Left cardiac atrium (tissue), 4 donors: ENCODE results near the gene CACNA2D2. TPM values are rescaled to one million over a fixed set of nuclear protein-coding genes. Genes with fewer than 3 reads are reported as not detected.

ENCODE experiments used
- ATAC-seq, 2 donors: fragments of 200-7000 bp; cut with Tn5 transposase; one replicate each; pipeline ENCODE4 v1.9.1; 2020; ENCODE audit warnings: mild to moderate bottlenecking in 2 of 2, moderate library complexity in 2 of 2
- DNase-seq: peaks from one replicate; pipeline ENCODE4 v3.0.0-alpha.2; 2020
- intact Hi-C, 2 donors: fragments of 100-400 bp; cut with DNase I; formaldehyde crosslinking; loops; one replicate each; pipeline versions ENCODE4 v1.14.1 to v1.15.1; 2022 to 2023
- long read RNA-seq: library from polyadenylated mRNA; unstranded; transcript quantifications from one replicate; pipeline ENCODE4 v2.0.0, GENCODE V29; 2021
- total RNA-seq, 2 donors: library from RNA; stranded (reverse); fragmentation: NEBNext Ultra II Directional; extraction: Animal tissue kit (Norgen Biotek cat#: 25700); gene quantifications; one replicate each; pipeline ENCODE4 v1.2.1, GENCODE V29; 2021
- donor health status: DM: no; HTN: yes; CAD: no.
- donor health status: DM: no; HTN: yes; CAD: no; lungs with severe emphysema.
- donor health status: DM: yes; HTN: yes; CAD: no.
- donor health status: Dilated cardiomyopathy.

CACNA2D2 gene
- 1 to 10 TPM; 4.6 to 7.8 TPM for total RNA-seq
- long read RNA-seq: 0 reads

GRCh38 chr3:50503504-50504342, at the start of gene CACNA2D2:
Gene CACNA2D2, minus strand, starts transcription at chr3:50503634. Its CDS starts 211 bp downstream, at chr3:50503423.
- intact Hi-C loops: no loop called here
- ATAC-seq (peak; percentile 91 to 96), DNase-seq (peak; percentile 70)

- ATAC-seq: no peak
- intact Hi-C loops: no loop called here
- DNase-seq: no peak
Observed at GRCh38 chr3:50552598-50552997, 49.2 kb upstream of the CACNA2D2 start.

GRCh38 chr3:50551681-50552435, 48.4 kb upstream of the CACNA2D2 start:
- no peak for ATAC-seq
- DNase-seq: no peak
- intact Hi-C loops: no loop called here

- DNase-seq: no peak
- no peak for ATAC-seq
- intact Hi-C loops: no loop called here
Observed at GRCh38 chr3:50551054-50551659, 47.7 kb upstream of the CACNA2D2 start.

- intact Hi-C loops: no loop called here
- peak; percentile 54 to 69 for ATAC-seq
- peak; percentile 46 for DNase-seq
Observed at GRCh38 chr3:50550079-50550736, 46.8 kb upstream of the CACNA2D2 start.

GRCh38 chr3:50549226-50549625, 45.8 kb upstream of the CACNA2D2 start:
- intact Hi-C loops: no loop called here
- ATAC-seq: no peak

GRCh38 chr3:50545781-50546180, 42.3 kb upstream of the CACNA2D2 start:
- no peak for ATAC-seq
- no peak for DNase-seq
- intact Hi-C loops: no loop called here

More at GRCh38 chr3:50549226-50549625, 45.8 kb upstream of the CACNA2D2 start:
- DNase-seq: no peak

GRCh38 chr3:50542177-50543034, 39.0 kb upstream of the CACNA2D2 start:
- ATAC-seq: peak; percentile 76 to 79
- peak; percentile 68 for DNase-seq
- intact Hi-C loops: loop anchor here (2.0 to 5.0 kb wide), 3 partner anchors 106 to 195 kb away; partner anchors contain the start of gene ZMYND10 (in 1 of the 2)

GRCh38 chr3:50539356-50540286, 36.2 kb upstream of the CACNA2D2 start:
- no peak for ATAC-seq
- intact Hi-C loops: loop anchor here in 1 of 2 donors (5.0 kb wide), 1 partner anchor 192 kb away; the partner anchor contains the start of gene ZMYND10
- no peak for DNase-seq

- DNase-seq (no peak), ATAC-seq (no peak)
- intact Hi-C loops: no loop called here
Observed at GRCh38 chr3:50537421-50538129, 34.1 kb upstream of the CACNA2D2 start.

GRCh38 chr3:50536471-50537180, 33.2 kb upstream of the CACNA2D2 start:
- DNase-seq: no peak
- intact Hi-C loops: no loop called here
- ATAC-seq: no peak

GRCh38 chr3:50534681-50535330, 31.4 kb upstream of the CACNA2D2 start:
- no peak for DNase-seq
- intact Hi-C loops: no loop called here

GRCh38 chr3:50533807-50534461, 30.5 kb upstream of the CACNA2D2 start:
- intact Hi-C loops: no loop called here
- no peak for DNase-seq

More at GRCh38 chr3:50534681-50535330, 31.4 kb upstream of the CACNA2D2 start:
- ATAC-seq: no peak

GRCh38 chr3:50533316-50533715, 29.9 kb upstream of the CACNA2D2 start:
- intact Hi-C loops: no loop called here
- no peak for ATAC-seq
- DNase-seq: no peak

More at GRCh38 chr3:50533807-50534461, 30.5 kb upstream of the CACNA2D2 start:
- ATAC-seq: no peak
